EL (cell line): Measurements from ENCODE around the gene STAB2.

Experiments
- DNase-seq: peaks from one replicate; pipeline ENCODE4 v3.0.0-alpha.2; 2016

The STAB2 gene

GRCh38 chr12:103657331-103657730 lies 70.3 kb downstream of the STAB2 start:
- no peak for DNase-seq

- DNase-seq = no peak
Observed at GRCh38 chr12:103664626-103665025, 77.6 kb downstream of the STAB2 start.

- DNase-seq = no peak
Observed at GRCh38 chr12:103665971-103666370, 78.9 kb downstream of the STAB2 start.

- no peak for DNase-seq
Observed at GRCh38 chr12:103667125-103667524, 80.1 kb downstream of the STAB2 start.

GRCh38 chr12:103668520-103668919 lies 81.4 kb downstream of the STAB2 start:
- no peak for DNase-seq

- no peak for DNase-seq
Observed at GRCh38 chr12:103671367-103671766, 84.3 kb downstream of the STAB2 start.

- DNase-seq = peak; percentile 8
Observed at GRCh38 chr12:103672401-103673119, 85.5 kb downstream of the STAB2 start.

GRCh38 chr12:103673487-103673886 lies 86.4 kb downstream of the STAB2 start:
- no peak for DNase-seq

- no peak for DNase-seq
Observed at GRCh38 chr12:103673891-103674375, 86.9 kb downstream of the STAB2 start.

- DNase-seq = no peak
Observed at GRCh38 chr12:103676893-103677292, 89.8 kb downstream of the STAB2 start.

- no peak for DNase-seq
Observed at GRCh38 chr12:103677341-103677740, 90.3 kb downstream of the STAB2 start.

- no peak for DNase-seq
Observed at GRCh38 chr12:103677905-103678304, 90.8 kb downstream of the STAB2 start.

- DNase-seq = no peak
Observed at GRCh38 chr12:103679421-103680170, 92.5 kb downstream of the STAB2 start.

- no peak for DNase-seq
Observed at GRCh38 chr12:103680591-103681141, 93.6 kb downstream of the STAB2 start.

- DNase-seq = no peak
Observed at GRCh38 chr12:103686026-103686425, 99.0 kb downstream of the STAB2 start.

- DNase-seq = no peak
Observed at GRCh38 chr12:103687253-103687652, 100.2 kb downstream of the STAB2 start.

GRCh38 chr12:103688376-103689063 lies 101.4 kb downstream of the STAB2 start:
- DNase-seq = no peak

- no peak for DNase-seq
Observed at GRCh38 chr12:103690426-103690825, 103.4 kb downstream of the STAB2 start.

GRCh38 chr12:103691063-103691462 lies 104.0 kb downstream of the STAB2 start:
- no peak for DNase-seq

GRCh38 chr12:103696101-103696500 lies 109.0 kb downstream of the STAB2 start:
- DNase-seq = no peak

GRCh38 chr12:103697971-103698751 lies 111.1 kb downstream of the STAB2 start:
- DNase-seq = no peak

GRCh38 chr12:103698752-103699560 lies 111.9 kb downstream of the STAB2 start:
- DNase-seq = no peak
